K562 (cell line): ENCODE data around the gene CCDC106. TPM values are rescaled to one million over a fixed set of nuclear protein-coding genes. Genes with fewer than 3 reads are reported as not detected.
A peak's percentile ranks its signal among the peaks of the same experiment; 100 is the strongest.

Source experiments
- HMGN3 ChIP-seq: IDR thresholded peaks from 2 replicates; pipeline ENCODE4 v1.6.1; 2011; ENCODE audit warnings: borderline replicate concordance, low read depth, mild to moderate bottlenecking, mixed read lengths, low read length; ENCODE audit not compliant: insufficient read length; ENCODE audit errors: extremely low read depth
- POLR2G ChIP-seq: fragments of 200-400 bp; formaldehyde crosslinking; IDR thresholded peaks from 2 replicates; pipeline ENCODE4 v1.6.1; 2017; ENCODE audit warnings: low read depth, mild to moderate bottlenecking, antibody characterized with exemption, low read length, moderate library complexity
- RB1 ChIP-seq: fragments of 450-650 bp; IDR thresholded peaks from 2 replicates; pipeline ENCODE4 v1.6.1; 2017; ENCODE audit warnings: low read depth, mild to moderate bottlenecking
- RFX5 ChIP-seq: IDR thresholded peaks from 2 replicates; pipeline ENCODE4 v1.6.1; 2011; ENCODE audit warnings: low read depth, mild to moderate bottlenecking, improper control_type of control experiment, low read length
- ZC3H4 ChIP-seq: sonication (generic); formaldehyde crosslinking; IDR thresholded peaks from 2 replicates; pipeline ENCODE4 v1.9.0; 2021; ENCODE audit warnings: missing genetic modification reagents, borderline replicate concordance
- polyA plus RNA-seq, 8 experiments: library from polyadenylated mRNA; depleted of rRNA in 4 of 8; stranded (reverse) in 5 of 8; unstranded in 3 of 8; fragments of >200 nt; fragmentation: Nextera tagmentation in 2 of 8; fragmentation: Illumina TruSeq in 1 of 8; extraction: Ambion mirVana in 2 of 8; extraction: Trizol in 1 of 8; gene quantifications; 2 replicates each; pipeline versions ENCODE4 v1.2.1 to v1.2.3, GENCODE V29; 2011 to 2014; ENCODE audit warnings: inconsistent platforms in 1 of 8, missing spikeins in 1 of 8
- total RNA-seq, 7 experiments: library from RNA; depleted of rRNA in 6 of 7; stranded (reverse); fragments of >200 nt in 6 of 7; fragmentation: Illumina TruSeq in 2 of 7; extraction: Trizol in 2 of 7; gene quantifications; 2 replicates each; pipeline versions ENCODE4 v1.2.1 to v1.2.3, GENCODE V29; 2011 to 2021; ENCODE audit warnings: low replicate concordance in 1 of 7
- TF ChIP-seq, protein P1 (sequence below): fragments of 250-450 bp; sonication (Bioruptor Pico); IDR thresholded peaks from 2 replicates; pipeline ENCODE4 v1.8.0; 2022; ENCODE audit warnings: inconsistent platforms
- TF ChIP-seq, protein P2 (sequence below): fragments of 250-450 bp; sonication (Bioruptor Pico); IDR thresholded peaks from 2 replicates; pipeline ENCODE4 v1.8.0; 2021; ENCODE audit warnings: moderate library complexity, mild to moderate bottlenecking, inconsistent platforms
- TF ChIP-seq, protein P3 (sequence below), 2 experiments: IDR thresholded peaks; 2 replicates each; pipeline ENCODE4 v1.6.1; 2011; ENCODE audit warnings: borderline replicate concordance in 1 of 2, control low read depth in 1 of 2, low read depth in 1 of 2, low read length in 1 of 2, mild to moderate bottlenecking in 1 of 2, mixed read lengths in 1 of 2, moderate library complexity in 1 of 2; ENCODE audit not compliant: insufficient read depth in 1 of 2, insufficient read length in 1 of 2, poor library complexity in 1 of 2, severe bottlenecking in 1 of 2; ENCODE audit errors: extremely low read depth in 1 of 2
- TF ChIP-seq, protein P4 (sequence below): sonication (generic); formaldehyde crosslinking; IDR thresholded peaks from 2 replicates; pipeline ENCODE4 v1.8.1; 2023; ENCODE audit warnings: mild to moderate bottlenecking, missing genetic modification reagents

Gene CCDC106
- total and polyA plus RNA-seq, 9 of the 15 experiments (the other 6 are each of a cell fraction or from before 2014, with no cell fraction given): 0.10 to 27.5 (median 15.0) TPM; not detected in 1

DNA sequence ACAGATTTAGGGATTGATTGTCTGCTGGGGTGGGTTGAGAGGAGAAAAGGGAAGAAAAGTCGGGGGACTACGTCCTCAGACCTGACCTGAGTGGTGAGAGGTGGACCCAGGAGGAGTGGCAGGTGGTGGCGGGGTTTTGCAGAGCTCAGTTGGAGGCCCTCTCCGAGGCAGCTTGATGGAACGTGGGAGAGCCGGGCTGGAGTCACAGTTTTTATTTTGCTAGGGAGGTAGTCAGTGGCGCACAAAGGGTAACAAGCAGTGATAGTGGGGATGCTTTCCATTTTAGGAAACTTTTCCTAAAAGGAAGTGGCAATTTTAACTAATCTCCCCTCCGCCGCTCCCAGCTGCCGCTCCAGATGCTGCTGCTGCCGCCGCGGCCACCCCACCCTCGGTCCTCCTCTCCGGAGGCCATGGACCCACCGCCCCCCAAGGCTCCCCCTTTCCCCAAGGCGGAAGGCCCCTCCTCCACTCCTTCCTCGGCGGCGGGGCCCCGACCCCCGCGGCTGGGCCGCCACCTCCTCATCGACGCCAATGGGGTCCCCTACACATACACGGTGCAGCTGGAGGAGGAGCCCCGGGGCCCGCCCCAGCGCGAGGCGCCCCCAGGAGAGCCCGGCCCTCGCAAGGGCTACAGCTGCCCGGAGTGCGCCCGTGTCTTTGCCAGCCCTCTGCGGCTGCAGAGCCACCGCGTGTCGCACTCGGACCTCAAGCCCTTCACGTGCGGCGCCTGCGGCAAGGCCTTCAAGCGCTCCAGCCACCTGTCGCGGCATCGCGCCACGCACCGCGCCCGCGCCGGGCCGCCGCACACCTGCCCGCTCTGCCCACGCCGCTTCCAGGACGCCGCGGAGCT is 5.6 kb upstream of the CCDC106 start (continued):
- TF ChIP-seq, protein P1, sequence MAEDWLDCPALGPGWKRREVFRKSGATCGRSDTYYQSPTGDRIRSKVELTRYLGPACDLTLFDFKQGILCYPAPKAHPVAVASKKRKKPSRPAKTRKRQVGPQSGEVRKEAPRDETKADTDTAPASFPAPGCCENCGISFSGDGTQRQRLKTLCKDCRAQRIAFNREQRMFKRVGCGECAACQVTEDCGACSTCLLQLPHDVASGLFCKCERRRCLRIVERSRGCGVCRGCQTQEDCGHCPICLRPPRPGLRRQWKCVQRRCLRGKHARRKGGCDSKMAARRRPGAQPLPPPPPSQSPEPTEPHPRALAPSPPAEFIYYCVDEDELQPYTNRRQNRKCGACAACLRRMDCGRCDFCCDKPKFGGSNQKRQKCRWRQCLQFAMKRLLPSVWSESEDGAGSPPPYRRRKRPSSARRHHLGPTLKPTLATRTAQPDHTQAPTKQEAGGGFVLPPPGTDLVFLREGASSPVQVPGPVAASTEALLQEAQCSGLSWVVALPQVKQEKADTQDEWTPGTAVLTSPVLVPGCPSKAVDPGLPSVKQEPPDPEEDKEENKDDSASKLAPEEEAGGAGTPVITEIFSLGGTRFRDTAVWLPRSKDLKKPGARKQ (CRISPR knock-in tag): peak; percentile 29; the same call in 1 of the 2 replicates
- TF ChIP-seq, protein P2, sequence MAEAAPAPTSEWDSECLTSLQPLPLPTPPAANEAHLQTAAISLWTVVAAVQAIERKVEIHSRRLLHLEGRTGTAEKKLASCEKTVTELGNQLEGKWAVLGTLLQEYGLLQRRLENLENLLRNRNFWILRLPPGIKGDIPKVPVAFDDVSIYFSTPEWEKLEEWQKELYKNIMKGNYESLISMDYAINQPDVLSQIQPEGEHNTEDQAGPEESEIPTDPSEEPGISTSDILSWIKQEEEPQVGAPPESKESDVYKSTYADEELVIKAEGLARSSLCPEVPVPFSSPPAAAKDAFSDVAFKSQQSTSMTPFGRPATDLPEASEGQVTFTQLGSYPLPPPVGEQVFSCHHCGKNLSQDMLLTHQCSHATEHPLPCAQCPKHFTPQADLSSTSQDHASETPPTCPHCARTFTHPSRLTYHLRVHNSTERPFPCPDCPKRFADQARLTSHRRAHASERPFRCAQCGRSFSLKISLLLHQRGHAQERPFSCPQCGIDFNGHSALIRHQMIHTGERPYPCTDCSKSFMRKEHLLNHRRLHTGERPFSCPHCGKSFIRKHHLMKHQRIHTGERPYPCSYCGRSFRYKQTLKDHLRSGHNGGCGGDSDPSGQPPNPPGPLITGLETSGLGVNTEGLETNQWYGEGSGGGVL (CRISPR knock-in tag): no peak
- TF ChIP-seq ZC3H4 (CRISPR knock-in tag): no peak
- TF ChIP-seq, protein P3, sequence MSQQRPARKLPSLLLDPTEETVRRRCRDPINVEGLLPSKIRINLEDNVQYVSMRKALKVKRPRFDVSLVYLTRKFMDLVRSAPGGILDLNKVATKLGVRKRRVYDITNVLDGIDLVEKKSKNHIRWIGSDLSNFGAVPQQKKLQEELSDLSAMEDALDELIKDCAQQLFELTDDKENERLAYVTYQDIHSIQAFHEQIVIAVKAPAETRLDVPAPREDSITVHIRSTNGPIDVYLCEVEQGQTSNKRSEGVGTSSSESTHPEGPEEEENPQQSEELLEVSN (IDR thresholded peaks at IDR 0.05; ENCODE audit: borderline replicate concordance in 1 of 2, extremely low read depth in 1 of 2, insufficient read depth in 1 of 2, insufficient read length in 1 of 2, low read depth in 1 of 2, low read length in 1 of 2, poor library complexity in 1 of 2, severe bottlenecking in 1 of 2): peak; percentile 54 to 75
- TF ChIP-seq, protein P4, sequence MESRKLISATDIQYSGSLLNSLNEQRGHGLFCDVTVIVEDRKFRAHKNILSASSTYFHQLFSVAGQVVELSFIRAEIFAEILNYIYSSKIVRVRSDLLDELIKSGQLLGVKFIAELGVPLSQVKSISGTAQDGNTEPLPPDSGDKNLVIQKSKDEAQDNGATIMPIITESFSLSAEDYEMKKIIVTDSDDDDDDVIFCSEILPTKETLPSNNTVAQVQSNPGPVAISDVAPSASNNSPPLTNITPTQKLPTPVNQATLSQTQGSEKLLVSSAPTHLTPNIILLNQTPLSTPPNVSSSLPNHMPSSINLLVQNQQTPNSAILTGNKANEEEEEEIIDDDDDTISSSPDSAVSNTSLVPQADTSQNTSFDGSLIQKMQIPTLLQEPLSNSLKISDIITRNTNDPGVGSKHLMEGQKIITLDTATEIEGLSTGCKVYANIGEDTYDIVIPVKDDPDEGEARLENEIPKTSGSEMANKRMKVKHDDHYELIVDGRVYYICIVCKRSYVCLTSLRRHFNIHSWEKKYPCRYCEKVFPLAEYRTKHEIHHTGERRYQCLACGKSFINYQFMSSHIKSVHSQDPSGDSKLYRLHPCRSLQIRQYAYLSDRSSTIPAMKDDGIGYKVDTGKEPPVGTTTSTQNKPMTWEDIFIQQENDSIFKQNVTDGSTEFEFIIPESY: peak; percentile 87
- no peak for TF ChIP-seq RFX5
- TF ChIP-seq RB1: no peak
- peak; percentile 80 for TF ChIP-seq POLR2G
- peak; percentile 13 for TF ChIP-seq HMGN3
